Measurements from ENCODE around the gene EDIL3. TPM values are rescaled to one million over a fixed set of nuclear protein-coding genes. Genes with fewer than 3 reads are reported as not detected.

Gene EDIL3
- total and polyA plus RNA-seq, 9 of the 15 experiments (the other 6 are each of a cell fraction or from before 2014, with no cell fraction given) = 0.09 TPM; not detected in 8

- Histone ChIP-seq H3K4me2 (ENCODE audit: insufficient read depth, low read length) (no peak overlapping the region), H3K27ac (ENCODE audit: extremely low read depth, low read depth, low read length) (no peak overlapping the region), H2AFZ (ENCODE audit: low read depth, low read length) (no peak overlapping the region), H3K4me3 (no peak overlapping the region), H3K36me3 (ENCODE audit: control insufficient read depth, insufficient read depth, low read length) (no peaks in the 10 kb centered on the region), H3K9me3 (replicated peaks; ENCODE audit: control insufficient read depth, insufficient read depth, low read depth, low read length) (no peaks in the 10 kb centered on the region), H3K9me1 (ENCODE audit: control insufficient read depth, insufficient read depth, low read length) (no peaks in the 10 kb centered on the region), H4K20me1 (replicated peaks; ENCODE audit: control insufficient read depth, insufficient read depth, low read length) (no peaks in the 10 kb centered on the region), H3K79me2 (ENCODE audit: control insufficient read depth, insufficient read depth, low read length) (no peaks in the 10 kb centered on the region), H3K27me3 (ENCODE audit: control insufficient read depth in 2 of 2, insufficient read depth in 2 of 2, low read length in 2 of 2) (no peaks in the 10 kb centered on the region), H3K9ac (ENCODE audit: insufficient read depth in 1 of 2, low read depth in 2 of 2, low read length in 2 of 2) (no peak overlapping the region), H3K4me1 (replicated peaks in 1 of 2; ENCODE audit: control insufficient read depth in 2 of 2, insufficient read depth in 2 of 2, low read length in 2 of 2) (no peaks in the 10 kb centered on the region)
- ChIA-PET CTCF (ENCODE audit: low intra/inter-chr PET ratio) (no interaction called here), POLR2A (no interaction called here)
- TF ChIP-seq YBX1 (IDR thresholded peaks at IDR 0.05) = no peak
- no peak for TF ChIP-seq ZFP1 (CRISPR knock-in tag; IDR thresholded peaks at IDR 0.05)
- no peak for TF ChIP-seq DEAF1 (CRISPR knock-in tag; IDR thresholded peaks at IDR 0.05)
- TF ChIP-seq HDAC2 (IDR thresholded peaks at IDR 0.05) = no peak
- no peak for TF ChIP-seq ELK1 (CRISPR knock-in tag; IDR thresholded peaks at IDR 0.05)
- DNase-seq (ENCODE audit: extremely low read depth in 1 of 4, low spot score in 3 of 4) (no peak), ATAC-seq (no peak), FAIRE-seq (no peak)
- intact Hi-C loops (cut with micrococcal nuclease) = no loop called here
- BruUV-seq (replicated peaks) = no TSS peak
- in situ Hi-C loops (cut with MboI) = no loop called here
These were observed 156.4 kb downstream of the EDIL3 start for GRCh38 chr5:84228266-84228665.

Data from K562 (cell line).